PC-3 (cell line): ENCODE measurements around the gene POLR2M. TPM values are rescaled to one million over a fixed set of nuclear protein-coding genes. Genes with fewer than 3 reads are reported as not detected.

ENCODE experiments used
- ATAC-seq: fragments of 200-7000 bp; cut with Tn5 transposase; 2 replicates; pipeline ENCODE4 v1.9.1; 2020; ENCODE audit warnings: mild to moderate bottlenecking, moderate library complexity
- BruUV-seq: library from RNA; stranded (reverse); fragments of 400-500 nt; replicated peaks from 2 replicates; lab custom pipeline; 2021; lab: Mats Ljungman, UMichigan
- CTCF ChIA-PET: fragments of 300-600 bp; sonication (Branson Sonifier 250); formaldehyde crosslinking; loops from one replicate; lab custom pipeline; 2022; ENCODE audit warnings: antibody characterized with exemption; lab: Charles Lee
- POLR2A ChIA-PET: fragments of 300-600 bp; sonication (Branson Sonifier 250); formaldehyde crosslinking; loops from one replicate; lab custom pipeline; 2022; ENCODE audit warnings: antibody characterized with exemption; ENCODE audit not compliant: unreplicated experiment; lab: Charles Lee
- DNase-seq: peaks from one replicate; pipeline ENCODE4 v3.0.0-alpha.2; 2015
- H2AFZ ChIP-seq: fragments of 300-600 bp; sonication (generic); 2 replicates; pipeline ENCODE4 v1.6.0; 2016; ENCODE audit warnings: antibody characterized with exemption, low read length
- H3F3A ChIP-seq: fragments of 300-600 bp; sonication (generic); one replicate; pipeline ENCODE4 v1.6.0; 2017; ENCODE audit warnings: antibody characterized with exemption, low read length, control low read depth, mild to moderate bottlenecking; ENCODE audit not compliant: unreplicated experiment
- H3K27ac ChIP-seq: fragments of 300-600 bp; sonication (generic); 2 replicates; pipeline ENCODE4 v1.5.1; 2016; ENCODE audit warnings: mild to moderate bottlenecking, low read length
- H3K27me3 ChIP-seq: fragments of 300-600 bp; sonication (generic); 2 replicates; pipeline ENCODE4 v1.6.1; 2016; ENCODE audit warnings: low read length, mixed read lengths
- H3K36me3 ChIP-seq: fragments of 300-600 bp; sonication (generic); 2 replicates; pipeline ENCODE4 v1.6.1; 2016; ENCODE audit warnings: low read depth, mixed run types, low read length, mixed read lengths
- H3K4me1 ChIP-seq: fragments of 300-600 bp; sonication (generic); 2 replicates; pipeline ENCODE4 v1.5.1; 2016; ENCODE audit warnings: low read length; ENCODE audit not compliant: insufficient read depth
- H3K4me2 ChIP-seq: fragments of 300-600 bp; sonication (generic); 2 replicates; pipeline ENCODE4 v1.6.0; 2016; ENCODE audit warnings: low read length
- H3K4me3 ChIP-seq: fragments of 300-600 bp; sonication (generic); 2 replicates; pipeline ENCODE4 v1.5.1; 2016; ENCODE audit warnings: mild to moderate bottlenecking, low read length, mixed read lengths
- H3K79me2 ChIP-seq: fragments of 300-600 bp; sonication (generic); 2 replicates; pipeline ENCODE4 v1.6.1; 2017; ENCODE audit warnings: low read length, mixed read lengths
- H3K9ac ChIP-seq: fragments of 300-600 bp; sonication (generic); 2 replicates; pipeline ENCODE4 v1.6.0; 2016; ENCODE audit warnings: mild to moderate bottlenecking, low read length
- H3K9me2 ChIP-seq: fragments of 300-600 bp; sonication (generic); replicated peaks from 2 replicates; pipeline ENCODE4 v1.6.1; 2016; ENCODE audit warnings: mixed run types, low read length, mixed read lengths
- H3K9me3 ChIP-seq: fragments of 300-600 bp; sonication (generic); 2 replicates; pipeline ENCODE4 v1.6.1; 2016; ENCODE audit warnings: low read length, mixed read lengths
- H4K20me1 ChIP-seq: fragments of 300-600 bp; sonication (generic); 2 replicates; pipeline ENCODE4 v1.6.1; 2016; ENCODE audit warnings: low read length, mixed read lengths
- CTCF ChIP-seq: fragments of 300-600 bp; sonication (generic); conservative IDR thresholded peaks from 2 replicates; pipeline ENCODE4 v1.5.1; 2017; ENCODE audit warnings: antibody characterized with exemption, low read depth, mild to moderate bottlenecking, low read length
- EZH2 ChIP-seq: fragments of 300-600 bp; sonication (generic); IDR thresholded peaks from one replicate; pipeline ENCODE4 v1.6.1; 2017; ENCODE audit warnings: antibody characterized with exemption, mild to moderate bottlenecking, low read length; ENCODE audit not compliant: unreplicated experiment
- EZH2phosphoT487 ChIP-seq: fragments of 300-600 bp; sonication (generic); IDR thresholded peaks from 2 replicates; pipeline ENCODE4 v1.6.1; 2018; ENCODE audit warnings: mild to moderate bottlenecking, antibody characterized with exemption, low read length, borderline replicate concordance
- intact Hi-C: fragments of 100-400 bp; cut with micrococcal nuclease; formaldehyde crosslinking; loops from 2 replicates; pipeline ENCODE4 v1.9.0; 2023
- total RNA-seq: library from RNA; depleted of rRNA; stranded (reverse); fragments of >200 nt; gene quantifications from 2 replicates; pipeline ENCODE4 v1.2.3, GENCODE V29; 2014

Gene POLR2M
- total RNA-seq, 1 experiment from 2014 or later: 487 TPM

- H3K27me3 ChIP-seq: no peaks in the 10 kb centered on the region
- no peaks in the 10 kb centered on the region for H3K9me2 ChIP-seq
- ChIA-PET POLR2A (no interaction called here), CTCF (no interaction called here)
- intact Hi-C loops: no loop called here
- TF ChIP-seq EZH2: no peak
- TF ChIP-seq CTCF: no peak
- TF ChIP-seq EZH2phosphoT487: no peak
- no TSS peak for BruUV-seq
- ATAC-seq (no peak), DNase-seq (no peak)
- H3K79me2 ChIP-seq: no peaks in the 10 kb centered on the region
- H3K4me2 ChIP-seq: no peak overlapping the region
- no peak overlapping the region for H3K27ac ChIP-seq
- peaks cover 22% of the 10 kb centered on the region; the same call in 1 of the 2 replicates for H3K4me1 ChIP-seq
- H3F3A ChIP-seq: no peaks in the 10 kb centered on the region
- no peak overlapping the region for H3K9ac ChIP-seq
- H4K20me1 ChIP-seq: no peaks in the 10 kb centered on the region
- no peak overlapping the region for H3K4me3 ChIP-seq
- H3K36me3 ChIP-seq: no peaks in the 10 kb centered on the region
- H2AFZ ChIP-seq: no peak overlapping the region
- H3K9me3 ChIP-seq: no peaks in the 10 kb centered on the region
These were observed 12.2 kb upstream of the POLR2M start for GRCh38 chr15:57694279-57694678.

GRCh38 chr15:57696146-57696545, 10.4 kb upstream of the POLR2M start:
- Histone ChIP-seq H4K20me1 (no peaks in the 10 kb centered on the region), H3K27ac (no peak overlapping the region), H2AFZ (0 out of 2 replicates have a peak overlapping the region, but pooled peaks have one; percentile 34), H3K9ac (no peak overlapping the region), H3K4me3 (no peak overlapping the region), H3K27me3 (no peaks in the 10 kb centered on the region), H3K79me2 (no peaks in the 10 kb centered on the region), H3F3A (no peaks in the 10 kb centered on the region), H3K9me3 (no peaks in the 10 kb centered on the region), H3K4me1 (peaks cover 22% of the 10 kb centered on the region; the same call in 1 of the 2 replicates), H3K9me2 (no peaks in the 10 kb centered on the region), H3K4me2 (no peak overlapping the region), H3K36me3 (no peaks in the 10 kb centered on the region)
- CTCF ChIA-PET: interaction anchor here (0.6 kb wide), 1 partner anchor 375 kb away, joined by 4 read pairs; no protein-coding TSS in a partner anchor
- TF ChIP-seq CTCF (no peak), EZH2phosphoT487 (no peak), EZH2 (no peak)
- no TSS peak for BruUV-seq
- POLR2A ChIA-PET: no interaction called here
- ATAC-seq (no peak), DNase-seq (no peak)
- intact Hi-C loops: no loop called here

- no peak for ATAC-seq
- H3F3A ChIP-seq: no peaks in the 10 kb centered on the region
- H3K4me1 ChIP-seq: peaks cover 19% of the 10 kb centered on the region; the same call in 1 of the 2 replicates
- TF ChIP-seq CTCF: no peak
- TF ChIP-seq EZH2phosphoT487: no peak
- TF ChIP-seq EZH2: no peak
- H2AFZ ChIP-seq: no peak overlapping the region
- H3K79me2 ChIP-seq: no peaks in the 10 kb centered on the region
- no peaks in the 10 kb centered on the region for H3K9me2 ChIP-seq
- POLR2A ChIA-PET: no interaction called here
- H3K27me3 ChIP-seq: no peaks in the 10 kb centered on the region
- H3K27ac ChIP-seq: no peak overlapping the region
- H3K36me3 ChIP-seq: no peaks in the 10 kb centered on the region
- no peak overlapping the region for H3K9ac ChIP-seq
- no peaks in the 10 kb centered on the region for H4K20me1 ChIP-seq
- H3K4me2 ChIP-seq: no peak overlapping the region
- H3K9me3 ChIP-seq: no peaks in the 10 kb centered on the region
- no peak for DNase-seq
- H3K4me3 ChIP-seq: no peak overlapping the region
- intact Hi-C loops: no loop called here
- CTCF ChIA-PET: no interaction called here
- no TSS peak for BruUV-seq
These were observed 8.9 kb upstream of the POLR2M start for GRCh38 chr15:57697588-57697987.
